Hematopoietic multipotent progenitor cell treated with erythropoietin and hydrocortisone succinate and interleukin-3 and kit ligand, for 8 days (in vitro differentiated cells): ENCODE measurements around the gene APBA2.
A peak's percentile ranks its signal among the peaks of the same experiment; 100 is the strongest.

Source experiments
- DNase-seq: peaks from one replicate; pipeline ENCODE4 v3.0.0-alpha.2; 2015

Gene APBA2

GRCh38 chr15:29066838-29067237, 181.1 kb downstream of the APBA2 start:
- no peak for DNase-seq

- no peak for DNase-seq
Observed at GRCh38 chr15:29067949-29068348, 182.2 kb downstream of the APBA2 start.

GRCh38 chr15:29070471-29071231, 184.9 kb downstream of the APBA2 start:
- no peak for DNase-seq

- DNase-seq, result no peak
Observed at GRCh38 chr15:29071232-29071881, 185.6 kb downstream of the APBA2 start.

- DNase-seq, result no peak
Observed at GRCh38 chr15:29071882-29072273, 186.1 kb downstream of the APBA2 start.

GRCh38 chr15:29072444-29072843, 186.7 kb downstream of the APBA2 start:
- no peak for DNase-seq

- DNase-seq, result no peak
Observed at GRCh38 chr15:29074045-29074444, 188.3 kb downstream of the APBA2 start.

- DNase-seq, result no peak
Observed at GRCh38 chr15:29078541-29078940, 192.8 kb downstream of the APBA2 start.

- DNase-seq, result no peak
Observed at GRCh38 chr15:29079479-29079878, 193.7 kb downstream of the APBA2 start.

- no peak for DNase-seq
Observed at GRCh38 chr15:29081781-29082180, 196.0 kb downstream of the APBA2 start.

- no peak for DNase-seq
Observed at GRCh38 chr15:29083161-29083560, 197.4 kb downstream of the APBA2 start.

GRCh38 chr15:29083858-29084257, 198.1 kb downstream of the APBA2 start:
- no peak for DNase-seq

GRCh38 chr15:29086001-29086400, 200.2 kb downstream of the APBA2 start:
- DNase-seq, result no peak

GRCh38 chr15:29086891-29087290, 201.1 kb downstream of the APBA2 start:
- no peak for DNase-seq

GRCh38 chr15:29087521-29088285, 201.9 kb downstream of the APBA2 start:
- DNase-seq, result no peak

GRCh38 chr15:29088666-29089065, 202.9 kb downstream of the APBA2 start:
- DNase-seq, result no peak

- no peak for DNase-seq
Observed at GRCh38 chr15:29089731-29090616, 204.2 kb downstream of the APBA2 start.

- peak; percentile 42 for DNase-seq
Observed at GRCh38 chr15:29090617-29091466, 205.1 kb downstream of the APBA2 start.

GRCh38 chr15:29091666-29092065, 205.9 kb downstream of the APBA2 start:
- DNase-seq, result no peak

- no peak for DNase-seq
Observed at GRCh38 chr15:29092376-29093064, 206.7 kb downstream of the APBA2 start.

- DNase-seq, result no peak
Observed at GRCh38 chr15:29093065-29093435, 207.3 kb downstream of the APBA2 start.
